NCI-H146 treated with DMSO at 0.1 percent for 48 hours (cell line): ENCODE measurements around the gene CSMD2.

ENCODE experiments used
- DNase-seq: peaks from one replicate; lab custom pipeline; 2025; ENCODE audit not compliant: unreplicated experiment; lab: John Stamatoyannopoulos, UW

Gene CSMD2

DNA sequence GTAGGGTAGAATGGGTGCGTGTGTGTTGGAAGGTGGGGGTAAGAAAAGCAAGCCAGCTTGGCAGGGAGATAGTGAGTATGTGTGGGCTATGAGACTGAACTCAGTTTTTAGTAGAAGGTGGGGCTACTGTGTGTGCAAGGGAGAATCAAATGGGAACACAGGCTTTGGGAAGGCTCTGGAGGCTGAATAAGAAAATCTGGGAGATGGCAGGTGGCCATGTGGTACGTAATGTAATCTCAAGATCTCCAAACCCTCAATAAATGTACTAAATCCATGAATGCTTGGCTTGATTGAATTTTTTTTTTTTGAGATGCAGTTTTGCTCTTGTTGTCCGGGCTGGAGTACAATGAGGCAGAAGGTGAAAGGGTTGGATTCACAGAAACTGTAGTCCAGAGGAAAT, 696.1 kb downstream of the CSMD2 start:
- no peak for DNase-seq

DNA sequence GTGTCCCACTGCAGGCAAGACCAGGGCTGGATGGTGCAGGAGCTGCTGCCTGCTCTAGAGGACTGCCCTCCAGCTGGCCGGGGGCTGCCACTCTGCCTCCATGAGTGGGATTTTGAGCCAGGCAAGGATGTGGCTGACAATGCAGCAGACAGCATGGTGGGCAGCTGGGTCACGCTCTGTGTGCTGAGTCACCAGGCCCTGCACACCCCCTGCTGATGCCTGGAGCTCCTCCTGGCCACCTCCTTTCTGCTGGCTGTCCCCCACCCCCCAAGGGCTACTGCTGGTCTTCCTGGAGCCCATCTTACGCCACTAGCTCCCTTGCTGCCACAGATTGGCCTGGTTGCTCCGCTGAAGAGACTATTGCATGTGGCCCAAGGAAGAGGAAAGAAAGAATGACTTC, 696.5 kb downstream of the CSMD2 start:
- no peak for DNase-seq

DNA sequence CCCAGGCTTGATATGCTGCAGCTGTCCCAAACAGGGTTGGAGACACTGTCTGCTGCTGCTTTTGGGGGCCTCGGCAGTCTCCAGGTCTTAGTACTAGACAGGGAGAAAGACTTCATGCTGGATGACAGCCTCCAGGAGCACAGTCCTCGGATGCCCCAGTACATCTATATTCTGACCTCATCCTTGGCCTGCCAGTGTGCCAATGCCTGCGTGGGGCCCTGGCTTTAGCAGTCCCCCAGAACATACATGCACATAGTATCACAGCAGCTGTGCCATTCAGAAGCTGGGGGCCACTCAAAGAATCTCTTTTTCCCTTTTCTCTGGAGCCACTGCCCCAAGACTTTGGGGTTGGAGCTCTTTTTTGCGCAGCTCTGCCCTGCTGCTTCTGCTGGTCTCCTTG, 697.0 kb downstream of the CSMD2 start:
- no peak for DNase-seq

DNA sequence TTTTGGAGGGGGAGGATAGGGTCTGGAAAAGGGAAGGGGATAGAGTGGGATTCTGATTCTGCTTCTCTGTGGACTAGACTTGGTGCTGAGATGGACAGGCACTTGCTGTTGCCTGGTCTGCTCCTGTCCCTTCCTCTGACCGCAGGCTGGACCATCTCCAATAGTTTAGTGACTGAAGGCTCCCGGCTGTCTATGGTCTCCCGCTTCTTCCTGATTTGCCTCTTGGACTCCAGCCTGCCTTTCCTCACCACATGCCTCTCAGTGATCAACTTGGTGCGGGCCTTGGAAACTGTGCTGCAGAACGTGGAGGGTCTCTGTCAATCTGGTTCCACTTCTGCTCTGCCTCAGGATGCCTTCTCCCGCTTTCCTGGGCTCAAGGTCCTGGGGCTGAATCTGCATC, 698.9 kb downstream of the CSMD2 start:
- no peak for DNase-seq

DNA sequence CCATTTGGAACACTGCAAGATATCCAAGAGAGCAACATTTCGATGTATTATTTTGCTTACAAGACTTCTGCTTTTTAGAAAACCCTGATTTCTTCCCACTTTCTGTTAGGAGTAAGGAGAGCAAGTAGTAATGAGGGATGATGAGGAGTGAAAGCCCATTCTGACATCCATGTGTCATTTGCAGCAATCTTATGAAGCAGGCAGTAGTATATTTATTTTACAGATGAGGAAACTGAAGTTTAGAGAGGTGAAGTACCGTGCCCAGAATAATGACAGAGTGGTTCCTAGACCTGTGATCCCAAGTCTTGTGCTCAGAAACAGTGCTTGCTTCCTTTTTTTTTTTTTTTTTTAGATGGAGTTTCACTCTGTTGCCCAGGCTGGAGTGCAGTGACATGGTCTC, 699.7 kb downstream of the CSMD2 start:
- DNase-seq: no peak

DNA sequence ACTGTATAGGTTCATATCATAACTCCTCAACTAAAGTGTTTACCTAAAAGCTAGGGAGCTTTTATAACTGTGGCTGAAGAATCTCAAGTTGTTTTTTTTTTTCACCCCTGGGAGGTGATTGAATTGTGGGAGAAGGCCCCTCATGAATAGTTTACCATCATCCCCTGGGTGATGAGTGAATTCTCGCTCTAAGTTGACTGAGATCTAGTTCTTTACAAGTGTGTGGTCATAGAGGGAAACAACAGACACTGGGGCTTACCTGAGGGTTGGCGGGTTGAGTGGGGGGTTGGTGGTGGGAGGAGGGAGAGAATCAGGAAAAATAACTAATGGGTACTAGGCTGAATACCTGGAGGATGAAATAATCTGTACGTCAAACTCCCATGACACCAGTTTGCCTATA, 700.5 kb downstream of the CSMD2 start:
- DNase-seq: no peak
